Measurements from ENCODE around the gene NECTIN4. TPM values are rescaled to one million over a fixed set of nuclear protein-coding genes. Genes with fewer than 3 reads are reported as not detected.

NECTIN4 gene
- total and polyA plus RNA-seq, 10 of the 15 experiments (the other 5 are each of a cell fraction or from before 2014, with no cell fraction given): 2.8 to 8.7 (median 3.7) TPM

DNA sequence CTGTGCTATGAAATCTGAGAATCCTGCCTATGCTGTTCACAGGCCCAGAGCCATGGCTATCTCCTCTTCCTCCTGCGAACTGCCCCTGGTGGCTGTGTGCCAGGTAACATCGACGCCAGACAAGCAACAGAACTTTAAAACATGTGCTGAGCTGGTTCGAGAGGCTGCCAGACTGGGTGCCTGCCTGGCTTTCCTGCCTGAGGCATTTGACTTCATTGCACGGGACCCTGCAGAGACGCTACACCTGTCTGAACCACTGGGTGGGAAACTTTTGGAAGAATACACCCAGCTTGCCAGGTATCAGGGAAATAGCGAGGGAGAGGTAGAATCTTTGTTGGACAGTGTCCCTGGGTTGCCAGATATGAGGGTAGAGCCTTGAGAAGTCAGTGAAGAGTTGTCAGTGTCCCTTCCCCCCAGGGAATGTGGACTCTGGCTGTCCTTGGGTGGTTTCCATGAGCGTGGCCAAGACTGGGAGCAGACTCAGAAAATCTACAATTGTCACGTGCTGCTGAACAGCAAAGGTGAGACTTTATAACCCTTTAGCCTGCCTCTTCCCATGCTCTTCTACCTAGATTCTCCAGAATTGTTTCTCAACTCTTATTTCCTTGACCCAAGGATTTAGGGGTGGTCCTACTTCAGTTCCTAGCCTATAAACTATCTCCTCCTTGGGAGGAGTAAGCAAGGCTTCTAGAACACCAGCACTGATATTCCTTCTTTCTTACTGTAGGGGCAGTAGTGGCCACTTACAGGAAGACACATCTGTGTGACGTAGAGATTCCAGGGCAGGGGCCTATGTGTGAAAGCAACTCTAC is 29.9 kb upstream of the NECTIN4 start (continued):
- TF ChIP-seq, protein P1, sequence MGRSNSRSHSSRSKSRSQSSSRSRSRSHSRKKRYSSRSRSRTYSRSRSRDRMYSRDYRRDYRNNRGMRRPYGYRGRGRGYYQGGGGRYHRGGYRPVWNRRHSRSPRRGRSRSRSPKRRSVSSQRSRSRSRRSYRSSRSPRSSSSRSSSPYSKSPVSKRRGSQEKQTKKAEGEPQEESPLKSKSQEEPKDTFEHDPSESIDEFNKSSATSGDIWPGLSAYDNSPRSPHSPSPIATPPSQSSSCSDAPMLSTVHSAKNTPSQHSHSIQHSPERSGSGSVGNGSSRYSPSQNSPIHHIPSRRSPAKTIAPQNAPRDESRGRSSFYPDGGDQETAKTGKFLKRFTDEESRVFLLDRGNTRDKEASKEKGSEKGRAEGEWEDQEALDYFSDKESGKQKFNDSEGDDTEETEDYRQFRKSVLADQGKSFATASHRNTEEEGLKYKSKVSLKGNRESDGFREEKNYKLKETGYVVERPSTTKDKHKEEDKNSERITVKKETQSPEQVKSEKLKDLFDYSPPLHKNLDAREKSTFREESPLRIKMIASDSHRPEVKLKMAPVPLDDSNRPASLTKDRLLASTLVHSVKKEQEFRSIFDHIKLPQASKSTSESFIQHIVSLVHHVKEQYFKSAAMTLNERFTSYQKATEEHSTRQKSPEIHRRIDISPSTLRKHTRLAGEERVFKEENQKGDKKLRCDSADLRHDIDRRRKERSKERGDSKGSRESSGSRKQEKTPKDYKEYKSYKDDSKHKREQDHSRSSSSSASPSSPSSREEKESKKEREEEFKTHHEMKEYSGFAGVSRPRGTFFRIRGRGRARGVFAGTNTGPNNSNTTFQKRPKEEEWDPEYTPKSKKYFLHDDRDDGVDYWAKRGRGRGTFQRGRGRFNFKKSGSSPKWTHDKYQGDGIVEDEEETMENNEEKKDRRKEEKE (IDR thresholded peaks at IDR 0.05): no peak
- no peak for TF ChIP-seq IRF4 (IDR thresholded peaks at IDR 0.05; ENCODE audit: low read depth, low read length)
- TF ChIP-seq, protein P2, sequence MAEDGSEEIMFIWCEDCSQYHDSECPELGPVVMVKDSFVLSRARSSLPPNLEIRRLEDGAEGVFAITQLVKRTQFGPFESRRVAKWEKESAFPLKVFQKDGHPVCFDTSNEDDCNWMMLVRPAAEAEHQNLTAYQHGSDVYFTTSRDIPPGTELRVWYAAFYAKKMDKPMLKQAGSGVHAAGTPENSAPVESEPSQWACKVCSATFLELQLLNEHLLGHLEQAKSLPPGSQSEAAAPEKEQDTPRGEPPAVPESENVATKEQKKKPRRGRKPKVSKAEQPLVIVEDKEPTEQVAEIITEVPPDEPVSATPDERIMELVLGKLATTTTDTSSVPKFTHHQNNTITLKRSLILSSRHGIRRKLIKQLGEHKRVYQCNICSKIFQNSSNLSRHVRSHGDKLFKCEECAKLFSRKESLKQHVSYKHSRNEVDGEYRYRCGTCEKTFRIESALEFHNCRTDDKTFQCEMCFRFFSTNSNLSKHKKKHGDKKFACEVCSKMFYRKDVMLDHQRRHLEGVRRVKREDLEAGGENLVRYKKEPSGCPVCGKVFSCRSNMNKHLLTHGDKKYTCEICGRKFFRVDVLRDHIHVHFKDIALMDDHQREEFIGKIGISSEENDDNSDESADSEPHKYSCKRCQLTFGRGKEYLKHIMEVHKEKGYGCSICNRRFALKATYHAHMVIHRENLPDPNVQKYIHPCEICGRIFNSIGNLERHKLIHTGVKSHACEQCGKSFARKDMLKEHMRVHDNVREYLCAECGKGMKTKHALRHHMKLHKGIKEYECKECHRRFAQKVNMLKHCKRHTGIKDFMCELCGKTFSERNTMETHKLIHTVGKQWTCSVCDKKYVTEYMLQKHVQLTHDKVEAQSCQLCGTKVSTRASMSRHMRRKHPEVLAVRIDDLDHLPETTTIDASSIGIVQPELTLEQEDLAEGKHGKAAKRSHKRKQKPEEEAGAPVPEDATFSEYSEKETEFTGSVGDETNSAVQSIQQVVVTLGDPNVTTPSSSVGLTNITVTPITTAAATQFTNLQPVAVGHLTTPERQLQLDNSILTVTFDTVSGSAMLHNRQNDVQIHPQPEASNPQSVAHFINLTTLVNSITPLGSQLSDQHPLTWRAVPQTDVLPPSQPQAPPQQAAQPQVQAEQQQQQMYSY (CRISPR knock-in tag; IDR thresholded peaks at IDR 0.05): no peak
- TF ChIP-seq, protein P3, sequence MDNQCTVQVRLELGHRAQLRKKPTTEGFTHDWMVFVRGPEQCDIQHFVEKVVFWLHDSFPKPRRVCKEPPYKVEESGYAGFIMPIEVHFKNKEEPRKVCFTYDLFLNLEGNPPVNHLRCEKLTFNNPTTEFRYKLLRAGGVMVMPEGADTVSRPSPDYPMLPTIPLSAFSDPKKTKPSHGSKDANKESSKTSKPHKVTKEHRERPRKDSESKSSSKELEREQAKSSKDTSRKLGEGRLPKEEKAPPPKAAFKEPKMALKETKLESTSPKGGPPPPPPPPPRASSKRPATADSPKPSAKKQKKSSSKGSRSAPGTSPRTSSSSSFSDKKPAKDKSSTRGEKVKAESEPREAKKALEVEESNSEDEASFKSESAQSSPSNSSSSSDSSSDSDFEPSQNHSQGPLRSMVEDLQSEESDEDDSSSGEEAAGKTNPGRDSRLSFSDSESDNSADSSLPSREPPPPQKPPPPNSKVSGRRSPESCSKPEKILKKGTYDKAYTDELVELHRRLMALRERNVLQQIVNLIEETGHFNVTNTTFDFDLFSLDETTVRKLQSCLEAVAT (IDR thresholded peaks at IDR 0.05): no peak
- TF ChIP-seq RAD51 (IDR thresholded peaks at IDR 0.05): no peak
- no peak for TF ChIP-seq JUNB (IDR thresholded peaks at IDR 0.05)
- TF ChIP-seq YY1 (IDR thresholded peaks at IDR 0.05; ENCODE audit: low read depth, low read length): 0 out of 2 replicates have a peak, but pooled peaks have one; percentile 25
- TF ChIP-seq CREM (IDR thresholded peaks at IDR 0.05; ENCODE audit: low read depth): peak; percentile 78
- TF ChIP-seq GABPA (IDR thresholded peaks at IDR 0.05; ENCODE audit: low read depth): no peak
- TF ChIP-seq KLF5 (IDR thresholded peaks at IDR 0.05; ENCODE audit: partially characterized antibody): no peak
- TF ChIP-seq POLR2A (IDR thresholded peaks at IDR 0.05; ENCODE audit: low read depth, low read length): 0 out of 2 replicates have a peak, but pooled peaks have one; percentile 24
- TF ChIP-seq, protein P4, sequence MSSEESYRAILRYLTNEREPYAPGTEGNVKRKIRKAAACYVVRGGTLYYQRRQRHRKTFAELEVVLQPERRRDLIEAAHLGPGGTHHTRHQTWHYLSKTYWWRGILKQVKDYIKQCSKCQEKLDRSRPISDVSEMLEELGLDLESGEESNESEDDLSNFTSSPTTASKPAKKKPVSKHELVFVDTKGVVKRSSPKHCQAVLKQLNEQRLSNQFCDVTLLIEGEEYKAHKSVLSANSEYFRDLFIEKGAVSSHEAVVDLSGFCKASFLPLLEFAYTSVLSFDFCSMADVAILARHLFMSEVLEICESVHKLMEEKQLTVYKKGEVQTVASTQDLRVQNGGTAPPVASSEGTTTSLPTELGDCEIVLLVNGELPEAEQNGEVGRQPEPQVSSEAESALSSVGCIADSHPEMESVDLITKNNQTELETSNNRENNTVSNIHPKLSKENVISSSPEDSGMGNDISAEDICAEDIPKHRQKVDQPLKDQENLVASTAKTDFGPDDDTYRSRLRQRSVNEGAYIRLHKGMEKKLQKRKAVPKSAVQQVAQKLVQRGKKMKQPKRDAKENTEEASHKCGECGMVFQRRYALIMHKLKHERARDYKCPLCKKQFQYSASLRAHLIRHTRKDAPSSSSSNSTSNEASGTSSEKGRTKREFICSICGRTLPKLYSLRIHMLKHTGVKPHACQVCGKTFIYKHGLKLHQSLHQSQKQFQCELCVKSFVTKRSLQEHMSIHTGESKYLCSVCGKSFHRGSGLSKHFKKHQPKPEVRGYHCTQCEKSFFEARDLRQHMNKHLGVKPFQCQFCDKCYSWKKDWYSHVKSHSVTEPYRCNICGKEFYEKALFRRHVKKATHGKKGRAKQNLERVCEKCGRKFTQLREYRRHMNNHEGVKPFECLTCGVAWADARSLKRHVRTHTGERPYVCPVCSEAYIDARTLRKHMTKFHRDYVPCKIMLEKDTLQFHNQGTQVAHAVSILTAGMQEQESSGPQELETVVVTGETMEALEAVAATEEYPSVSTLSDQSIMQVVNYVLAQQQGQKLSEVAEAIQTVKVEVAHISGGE (CRISPR knock-in tag; IDR thresholded peaks at IDR 0.05): no peak
- no peak for TF ChIP-seq BMI1 (IDR thresholded peaks at IDR 0.05; ENCODE audit: borderline replicate concordance)
- TF ChIP-seq KDM1A (IDR thresholded peaks at IDR 0.05; ENCODE audit: borderline replicate concordance): no peak
- TF ChIP-seq IKZF1 (conservative IDR thresholded peaks at IDR 0.05): 0 out of 2 replicates have a peak, but pooled peaks have one; percentile 21

Measured in GM12878 (cell line).